HepG2 (cell line): ENCODE measurements around the gene SLAMF9. TPM values are rescaled to one million over a fixed set of nuclear protein-coding genes. Genes with fewer than 3 reads are reported as not detected.

Source experiments
- ATAC-seq: fragments of 200-7000 bp; cut with Tn5 transposase; 3 replicates; pipeline ENCODE4 v1.9.1; 2020; ENCODE audit warnings: mild to moderate bottlenecking, moderate library complexity
- BruUV-seq: library from RNA; stranded (reverse); fragments of 400-500 nt; replicated peaks from 2 replicates; lab custom pipeline; 2021; lab: Mats Ljungman, UMichigan
- CTCF ChIA-PET: fragments of 300-600 bp; formaldehyde crosslinking; extraction: SDS; loops from one replicate; lab custom pipeline; 2021; ENCODE audit warnings: low total read pairs, inconsistent platforms, low intra/inter-chr PET ratio; lab: Yijun Ruan, JAX
- POLR2A ChIA-PET: fragments of 350-600 bp; sonication (Branson Sonifier 250); formaldehyde crosslinking; loops from one replicate; lab custom pipeline; 2020; ENCODE audit warnings: antibody characterized with exemption, inconsistent platforms; lab: Yijun Ruan, JAX
- DNase-seq: peaks from one replicate; pipeline ENCODE4 v3.0.0-alpha.2; 2015; ENCODE audit warnings: low spot score
- FAIRE-seq: peaks from 3 replicates; lab custom pipeline; 2011; peaks lifted over from hg19 to GRCh38; lab: Jason Lieb, UNC
- H2AFZ ChIP-seq: one replicate; pipeline ENCODE4 v1.6.1; 2011; ENCODE audit warnings: low read length, inconsistent platforms
- H3K27ac ChIP-seq: fragments of 300-600 bp; 3 replicates; pipeline ENCODE4 v1.8.0; 2011; ENCODE audit warnings: mixed run types, mild to moderate bottlenecking, mixed read lengths, low read length, inconsistent platforms; ENCODE audit not compliant: insufficient read depth; ENCODE audit errors: extremely low read length
- H3K27me3 ChIP-seq, 2 experiments: fragments of 200-600 bp in 1 of 2; 2 replicates in 1 of 2; 3 replicates in 1 of 2; pipeline versions ENCODE4 v1.6.0 to v1.8.0; 2011; ENCODE audit warnings: low read length in 2 of 2, mild to moderate bottlenecking in 2 of 2, moderate library complexity in 2 of 2, inconsistent platforms in 1 of 2; ENCODE audit not compliant: insufficient read depth in 2 of 2, control insufficient read depth in 1 of 2
- H3K36me3 ChIP-seq, 2 experiments: fragments of 200-600 bp in 1 of 2; replicated peaks in 1 of 2; 2 replicates in 1 of 2; 3 replicates in 1 of 2; pipeline versions ENCODE4 v1.5.1 to v1.8.0; 2011; ENCODE audit warnings: low read length in 2 of 2, inconsistent platforms in 1 of 2; ENCODE audit not compliant: insufficient read depth in 2 of 2, control insufficient read depth in 1 of 2
- H3K4me1 ChIP-seq: 2 replicates; pipeline ENCODE4 v1.5.1; 2012; ENCODE audit warnings: low read length, inconsistent platforms; ENCODE audit not compliant: insufficient read depth
- H3K4me2 ChIP-seq: 2 replicates; pipeline ENCODE4 v1.6.0; 2011; ENCODE audit warnings: low read depth, low read length, inconsistent platforms
- H3K4me3 ChIP-seq, 3 experiments: fragments of 200-600 bp in 1 of 3; sonication (generic), shearing (Covaris generic) in 1 of 3; replicated peaks in 1 of 3; 2 replicates each; pipeline ENCODE4 v1.5.1; 2011 to 2016; ENCODE audit warnings: low read length in 3 of 3, inconsistent platforms in 2 of 3, low read depth in 2 of 3, mild to moderate bottlenecking in 2 of 3, control low read depth in 1 of 3, mixed read lengths in 1 of 3; ENCODE audit not compliant: insufficient read depth in 1 of 3
- H3K79me2 ChIP-seq: one replicate; pipeline ENCODE4 v1.6.1; 2011; ENCODE audit warnings: low read length, inconsistent platforms; ENCODE audit not compliant: insufficient read depth
- H3K9ac ChIP-seq: 2 replicates; pipeline ENCODE4 v1.6.0; 2011; ENCODE audit warnings: mild to moderate bottlenecking, low read depth, low read length, inconsistent platforms; ENCODE audit not compliant: insufficient read depth
- H3K9me3 ChIP-seq: 2 replicates; pipeline ENCODE4 v1.5.1; 2012; ENCODE audit warnings: mild to moderate bottlenecking, low read length
- H4K20me1 ChIP-seq: 2 replicates; pipeline ENCODE4 v1.6.0; 2011; ENCODE audit warnings: inconsistent platforms, mild to moderate bottlenecking, low read length, moderate library complexity; ENCODE audit not compliant: insufficient read depth
- GLMP ChIP-seq: sonication (generic); formaldehyde crosslinking; IDR thresholded peaks from 2 replicates; pipeline ENCODE4 v1.9.0; 2021; ENCODE audit warnings: missing genetic modification reagents, mild to moderate bottlenecking, borderline replicate concordance
- MAFF ChIP-seq: IDR thresholded peaks from 2 replicates; pipeline ENCODE4 v1.6.1; 2011; ENCODE audit warnings: low read depth, low read length, improper control_type of control experiment
- MAFK ChIP-seq, 2 experiments: IDR thresholded peaks in 1 of 2; conservative IDR thresholded peaks in 1 of 2; 2 replicates each; pipeline ENCODE4 v1.6.1; 2011; ENCODE audit warnings: improper control_type of control experiment in 2 of 2, low read length in 2 of 2
- YY1 ChIP-seq: IDR thresholded peaks from 2 replicates; pipeline ENCODE4 v1.6.1; 2011; ENCODE audit warnings: low read length, low read depth, moderate library complexity, mild to moderate bottlenecking; ENCODE audit not compliant: insufficient read depth, insufficient replicate concordance
- ZNF280D ChIP-seq: sonication (generic); formaldehyde crosslinking; IDR thresholded peaks from 2 replicates; pipeline ENCODE4 v1.5.1; 2020; ENCODE audit warnings: mild to moderate bottlenecking, missing genetic modification reagents
- WGBS: methylation state at CpG from one replicate; pipeline ENCODE4 v1.1.6; 2017; ENCODE audit warnings: low lambda C conversion rate; 5-methylcytosine and 5-hydroxymethylcytosine counted together
- in situ Hi-C: cut with HindIII; loops from 2 replicates; pipeline ENCODE4 v1.10.0; 2017; ENCODE audit warnings: low pct_unique_long_range_greater_than_20kb; ENCODE audit not compliant: extremely low pct_ligation_motif_present
- intact Hi-C: fragments of 100-400 bp; cut with micrococcal nuclease; formaldehyde crosslinking; loops from one replicate; pipeline ENCODE4 v1.10.0; 2022; ENCODE audit not compliant: unreplicated experiment
- polyA plus RNA-seq, 8 experiments: library from polyadenylated mRNA; depleted of rRNA in 3 of 8; stranded (reverse) in 7 of 8; unstranded in 1 of 8; fragments of >200 nt; fragmentation: Illumina TruSeq in 4 of 8; extraction: Trizol in 4 of 8; gene quantifications; 2 replicates each; pipeline versions ENCODE4 v1.2.1 to v1.2.3, GENCODE V29; 2011 to 2016; ENCODE audit warnings: low read depth in 4 of 8, missing spikeins in 1 of 8, mixed read lengths in 1 of 8; ENCODE audit not compliant: insufficient read depth in 1 of 8
- total RNA-seq, 5 experiments: library from RNA; depleted of rRNA; stranded (reverse); fragments of >200 nt; fragmentation: Illumina TruSeq; extraction: Trizol; gene quantifications; 2 replicates each; pipeline ENCODE4 v1.2.3, GENCODE V29; 2016; ENCODE audit warnings: low read depth in 1 of 5
- TF ChIP-seq, protein P1 (sequence below): sonication (generic); formaldehyde crosslinking; IDR thresholded peaks from 2 replicates; pipeline ENCODE4 v1.4.0; 2020; ENCODE audit warnings: missing genetic modification reagents, borderline replicate concordance

Gene SLAMF9
- total and polyA plus RNA-seq, 2 of the 13 experiments (the other 11 are each of a cell fraction or from before 2014, with no cell fraction given) = 0.82 TPM; not detected in 1

DNA sequence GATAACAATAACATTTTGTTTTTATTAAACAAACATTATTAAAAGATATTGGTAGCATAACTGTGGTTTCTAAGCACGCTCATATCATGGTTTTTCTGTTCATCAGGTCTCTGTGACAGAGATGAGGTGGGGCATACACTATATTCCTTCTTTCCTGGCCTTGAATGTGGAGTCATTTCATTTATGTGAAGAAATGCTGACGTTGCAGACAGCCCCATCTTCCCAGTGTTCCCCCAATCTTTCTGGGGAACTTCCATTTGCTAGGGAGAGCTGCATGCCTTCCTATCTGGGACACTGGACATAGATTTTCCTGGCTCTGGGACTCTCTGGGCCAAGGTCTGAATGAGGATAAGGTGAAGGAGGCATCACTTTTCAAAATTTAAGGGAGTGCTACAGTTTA is 47.4 kb upstream of the SLAMF9 start:
- H3K9ac ChIP-seq = no peak overlapping the region
- no peak overlapping the region for H3K27ac ChIP-seq
- 1% methylated on average over 2 of the region's 2 CpGs for WGBS
- ChIA-PET POLR2A (no interaction called here), CTCF (no interaction called here)
- ATAC-seq (no peak), DNase-seq (no peak), FAIRE-seq (no peak)
- TF ChIP-seq MAFK (conservative IDR thresholded peaks at IDR 0.05 in 1 of 2, IDR thresholded peaks at IDR 0.05 in 1 of 2; ENCODE audit: low read length in 2 of 2) (peak; percentile 86 to 96), MAFF (peak; percentile 93), GLMP (no peak)
- peaks cover 0 to 3% of the 10 kb centered on the region in 2 experiments; a peak in 1 of 5 replicates for H3K27me3 ChIP-seq
- no peak overlapping the region for H2AFZ ChIP-seq
- no peaks in the 10 kb centered on the region for H3K9me3 ChIP-seq
- no peak overlapping the region for H3K4me3 ChIP-seq
- no peaks in the 10 kb centered on the region for H3K79me2 ChIP-seq
- in situ Hi-C loops (no loop called here), intact Hi-C loops (no loop called here)
- no peak overlapping the region for H3K4me2 ChIP-seq
- no peaks in the 10 kb centered on the region for H4K20me1 ChIP-seq
- H3K4me1 ChIP-seq = no peaks in the 10 kb centered on the region
- no TSS peak for BruUV-seq
- H3K36me3 ChIP-seq = no peaks in the 10 kb centered on the region

GRCh38 chr1:159999204-159999603 is 45.2 kb upstream of the SLAMF9 start:
- BruUV-seq = no TSS peak
- H3K4me2 ChIP-seq = no peak overlapping the region
- H2AFZ ChIP-seq = no peak overlapping the region
- H3K4me1 ChIP-seq = no peaks in the 10 kb centered on the region
- H3K27ac ChIP-seq = no peak overlapping the region
- POLR2A ChIA-PET = no interaction called here
- peaks cover 0 to 3% of the 10 kb centered on the region in 2 experiments; a peak in 1 of 5 replicates for H3K27me3 ChIP-seq
- FAIRE-seq (no peak), ATAC-seq (no peak), DNase-seq (no peak)
- no peak overlapping the region for H3K9ac ChIP-seq
- no peaks in the 10 kb centered on the region for H3K79me2 ChIP-seq
- CTCF ChIA-PET = no interaction called here
- TF ChIP-seq YY1 (no peak), ZNF280D (no peak)
- TF ChIP-seq, protein P1, sequence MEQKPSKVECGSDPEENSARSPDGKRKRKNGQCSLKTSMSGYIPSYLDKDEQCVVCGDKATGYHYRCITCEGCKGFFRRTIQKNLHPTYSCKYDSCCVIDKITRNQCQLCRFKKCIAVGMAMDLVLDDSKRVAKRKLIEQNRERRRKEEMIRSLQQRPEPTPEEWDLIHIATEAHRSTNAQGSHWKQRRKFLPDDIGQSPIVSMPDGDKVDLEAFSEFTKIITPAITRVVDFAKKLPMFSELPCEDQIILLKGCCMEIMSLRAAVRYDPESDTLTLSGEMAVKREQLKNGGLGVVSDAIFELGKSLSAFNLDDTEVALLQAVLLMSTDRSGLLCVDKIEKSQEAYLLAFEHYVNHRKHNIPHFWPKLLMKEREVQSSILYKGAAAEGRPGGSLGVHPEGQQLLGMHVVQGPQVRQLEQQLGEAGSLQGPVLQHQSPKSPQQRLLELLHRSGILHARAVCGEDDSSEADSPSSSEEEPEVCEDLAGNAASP (CRISPR knock-in tag) = no peak
- H3K9me3 ChIP-seq = no peaks in the 10 kb centered on the region
- intact Hi-C loops = no loop called here
- in situ Hi-C loops = no loop called here
- H3K4me3 ChIP-seq = no peak overlapping the region
- H3K36me3 ChIP-seq = no peaks in the 10 kb centered on the region
- 37% methylated on average over 4 of the region's 4 CpGs for WGBS
- no peaks in the 10 kb centered on the region for H4K20me1 ChIP-seq
